H1 (cell line): ENCODE results near the gene CLCF1. TPM values are rescaled to one million over a fixed set of nuclear protein-coding genes. Genes with fewer than 3 reads are reported as not detected.

Experiments used
- CTCF ChIA-PET: fragments of 300-600 bp; sonication (Branson Sonifier 250); formaldehyde crosslinking; loops from one replicate; lab custom pipeline; 2021; ENCODE audit not compliant: partially characterized antibody; lab: Charles Lee
- POLR2A ChIA-PET: fragments of 300-600 bp; sonication (Branson Sonifier 250); formaldehyde crosslinking; loops from one replicate; lab custom pipeline; 2021; ENCODE audit warnings: inconsistent platforms; ENCODE audit not compliant: partially characterized antibody; lab: Charles Lee
- DNase-seq, 2 experiments: peaks; one replicate each; pipeline versions ENCODE4 v3.0.0 to v3.0.0-alpha.2; 2010 to 2022; ENCODE audit warnings: low spot score in 2 of 2, low read depth in 1 of 2, mixed read lengths in 1 of 2
- FAIRE-seq: peaks from 2 replicates; lab custom pipeline; 2011; peaks lifted over from hg19 to GRCh38; lab: Jason Lieb, UNC
- H2AFZ ChIP-seq: 2 replicates; pipeline ENCODE4 v1.8.1; 2012; ENCODE audit warnings: low read length, inconsistent platforms
- H2AK5ac ChIP-seq: 2 replicates; pipeline ENCODE4 v1.6.1; 2013; ENCODE audit warnings: low read depth, low read length
- H2BK120ac ChIP-seq: replicated peaks from 2 replicates; pipeline ENCODE3; 2013; ENCODE audit warnings: low read depth, low read length, inconsistent platforms
- H2BK12ac ChIP-seq: 2 replicates; pipeline ENCODE4 v1.6.1; 2013; ENCODE audit warnings: low read depth, low read length
- H2BK15ac ChIP-seq: 2 replicates; pipeline ENCODE4 v1.6.1; 2013; ENCODE audit warnings: low read length
- H2BK20ac ChIP-seq: 2 replicates; pipeline ENCODE4 v1.6.1; 2013; ENCODE audit warnings: low read length
- H2BK5ac ChIP-seq: 2 replicates; pipeline ENCODE4 v1.6.1; 2013; ENCODE audit warnings: low read depth, low read length
- H3K14ac ChIP-seq: 2 replicates; pipeline ENCODE4 v1.6.1; 2013; ENCODE audit warnings: inconsistent platforms; ENCODE audit not compliant: insufficient read length
- H3K18ac ChIP-seq: 2 replicates; pipeline ENCODE4 v1.6.1; 2013; ENCODE audit warnings: low read length; ENCODE audit errors: extremely low read depth
- H3K23ac ChIP-seq: 2 replicates; pipeline ENCODE4 v1.6.1; 2013; ENCODE audit warnings: inconsistent platforms; ENCODE audit not compliant: insufficient read length
- H3K23me2 ChIP-seq: 2 replicates; pipeline ENCODE4 v1.6.1; 2013; ENCODE audit warnings: low read depth, low read length
- H3K27ac ChIP-seq: 2 replicates; pipeline ENCODE4 v1.6.1; 2011; ENCODE audit warnings: low read depth, low read length, inconsistent platforms
- H3K27me3 ChIP-seq, 4 experiments: replicated peaks in 1 of 4; 1 replicate in 1 of 4; 2 replicates in 3 of 4; pipeline versions ENCODE4 v1.6.1 to v1.8.1; 2011 to 2013; ENCODE audit warnings: low read length in 3 of 4, mild to moderate bottlenecking in 3 of 4, inconsistent platforms in 2 of 4, mixed read lengths in 2 of 4, moderate library complexity in 1 of 4; ENCODE audit not compliant: control insufficient read depth in 3 of 4, insufficient read depth in 3 of 4; ENCODE audit errors: extremely low read depth in 1 of 4
- H3K36me3 ChIP-seq, 4 experiments: 2 replicates each; pipeline versions ENCODE4 v1.6.1 to v1.8.1; 2011 to 2013; ENCODE audit warnings: mild to moderate bottlenecking in 4 of 4, low read length in 3 of 4, moderate library complexity in 2 of 4, control low read depth in 1 of 4, inconsistent platforms in 1 of 4; ENCODE audit not compliant: insufficient read depth in 4 of 4, control insufficient read depth in 2 of 4
- H3K4ac ChIP-seq: replicated peaks from 2 replicates; pipeline ENCODE3; 2013; ENCODE audit warnings: low read length, low read depth, mixed read lengths, inconsistent platforms; ENCODE audit not compliant: insufficient read length
- H3K4me1 ChIP-seq, 4 experiments: replicated peaks in 1 of 4; 1 replicate in 1 of 4; 2 replicates in 3 of 4; pipeline versions ENCODE4 v1.6.1 to v1.8.1; 2011 to 2013; ENCODE audit warnings: low read length in 3 of 4, inconsistent platforms in 2 of 4, mixed read lengths in 1 of 4; ENCODE audit not compliant: insufficient read depth in 4 of 4, control insufficient read depth in 3 of 4
- H3K4me2 ChIP-seq, 2 experiments: 2 replicates each; pipeline versions ENCODE4 v1.6.1 to v1.8.1; 2011 to 2013; ENCODE audit warnings: low read depth in 2 of 2, low read length in 2 of 2, control low read depth in 1 of 2, inconsistent platforms in 1 of 2, mild to moderate bottlenecking in 1 of 2; ENCODE audit not compliant: insufficient read depth in 1 of 2
- H3K4me3 ChIP-seq, 4 experiments: fragments of 200-600, 300-600 bp in 1 of 4; sonication (generic), shearing (Covaris generic), sonication (Bioruptor Twin) in 1 of 4; 2 replicates each; pipeline versions ENCODE4 v1.5.1 to v1.8.1; 2011 to 2016; ENCODE audit warnings: low read length in 4 of 4, low read depth in 3 of 4, control low read depth in 2 of 4, inconsistent platforms in 2 of 4, mild to moderate bottlenecking in 2 of 4, mixed read lengths in 1 of 4, moderate library complexity in 1 of 4; ENCODE audit not compliant: insufficient read depth in 2 of 4; ENCODE audit errors: extremely low read depth in 1 of 4
- H3K56ac ChIP-seq: replicated peaks from 2 replicates; pipeline ENCODE3; 2013; ENCODE audit warnings: low read depth, mild to moderate bottlenecking, mixed read lengths, low read length, inconsistent platforms; ENCODE audit not compliant: insufficient read length
- H3K79me1 ChIP-seq: 2 replicates; pipeline ENCODE4 v1.6.1; 2013; ENCODE audit warnings: low read depth, low read length, control low read depth
- H3K79me2 ChIP-seq, 2 experiments: 2 replicates each; pipeline versions ENCODE4 v1.6.1 to v1.8.1; 2012 to 2013; ENCODE audit warnings: low read length in 2 of 2, mild to moderate bottlenecking in 2 of 2, inconsistent platforms in 1 of 2; ENCODE audit not compliant: insufficient read depth in 2 of 2, control insufficient read depth in 1 of 2
- H3K9ac ChIP-seq, 4 experiments: replicated peaks in 1 of 4; 1 replicate in 1 of 4; 2 replicates in 3 of 4; pipeline versions ENCODE4 v1.6.1 to v1.8.1; 2011 to 2013; ENCODE audit warnings: low read depth in 3 of 4, low read length in 3 of 4, control low read depth in 2 of 4, mild to moderate bottlenecking in 2 of 4, moderate library complexity in 2 of 4, inconsistent platforms in 1 of 4; ENCODE audit errors: extremely low read depth in 1 of 4
- H3K9me3 ChIP-seq, 2 experiments: 2 replicates each; pipeline versions ENCODE4 v1.6.1 to v1.8.1; 2012 to 2013; ENCODE audit warnings: mild to moderate bottlenecking in 2 of 2, moderate library complexity in 2 of 2, control low read depth in 1 of 2, inconsistent platforms in 1 of 2, low read depth in 1 of 2, low read length in 1 of 2, mixed read lengths in 1 of 2; ENCODE audit not compliant: insufficient read depth in 2 of 2
- H4K20me1 ChIP-seq, 2 experiments: replicated peaks in 1 of 2; 2 replicates each; pipeline versions ENCODE3 to v1.8.1; 2011 to 2013; ENCODE audit warnings: inconsistent platforms in 2 of 2, low read length in 2 of 2, mild to moderate bottlenecking in 1 of 2; ENCODE audit not compliant: insufficient read depth in 2 of 2, control insufficient read depth in 1 of 2
- H4K5ac ChIP-seq: 2 replicates; pipeline ENCODE4 v1.6.1; 2013; ENCODE audit warnings: low read length, low read depth, mixed read lengths, inconsistent platforms; ENCODE audit not compliant: insufficient read length
- H4K8ac ChIP-seq: 2 replicates; pipeline ENCODE4 v1.8.0; 2013; ENCODE audit warnings: mild to moderate bottlenecking, moderate library complexity, low read length, inconsistent platforms; ENCODE audit not compliant: insufficient read depth; ENCODE audit errors: extremely low read depth
- H4K91ac ChIP-seq: replicated peaks from 2 replicates; pipeline ENCODE3; 2013; ENCODE audit warnings: low read length, mixed read lengths, inconsistent platforms; ENCODE audit not compliant: insufficient read length
- E2F6 ChIP-seq: IDR thresholded peaks from 2 replicates; pipeline ENCODE4 v1.6.1; 2012; ENCODE audit warnings: inconsistent platforms
- POLR2AphosphoS5 ChIP-seq: IDR thresholded peaks from 2 replicates; pipeline ENCODE4 v1.6.1; 2011; ENCODE audit warnings: low read depth, low read length
- TCF12 ChIP-seq: IDR thresholded peaks from 2 replicates; pipeline ENCODE4 v1.6.1; 2011; ENCODE audit warnings: low read depth, mild to moderate bottlenecking, low read length
- WGBS, 2 experiments: shearing (Covaris generic) in 1 of 2; methylation state at CpG; one replicate each; pipeline versions ENCODE4 v1.1.6 to v1.1.7; 2013 to 2015; ENCODE audit warnings: low lambda C conversion rate in 2 of 2, mixed read lengths in 2 of 2, inconsistent platforms in 1 of 2, low coverage in 1 of 2, missing lambda C conversion rate in 1 of 2; ENCODE audit not compliant: insufficient replicate concordance in 2 of 2, insufficient coverage in 1 of 2, insufficient read length in 1 of 2; ENCODE audit errors: extremely low coverage in 1 of 2, missing lambda C conversion rate in 1 of 2; 5-methylcytosine and 5-hydroxymethylcytosine counted together
- polyA plus RNA-seq, 7 experiments: library from polyadenylated mRNA; depleted of rRNA in 3 of 7; stranded (reverse) in 5 of 7; unstranded in 2 of 7; fragments of >200 nt in 5 of 7; fragments of 200-250 nt in 2 of 7; gene quantifications; 1 replicate in 5 of 7; 2 replicates in 1 of 7; 4 replicates in 1 of 7; pipeline versions ENCODE4 v1.2.1 to v1.2.3, GENCODE V29; 2011 to 2013; ENCODE audit warnings: missing spikeins in 2 of 7, mixed read lengths in 2 of 7
- total RNA-seq: library from RNA; stranded (reverse); fragmentation: NEBNext Ultra II Directional; extraction: Animal tissue kit (Norgen Biotek cat#: 25700); gene quantifications from 2 replicates; pipeline ENCODE4 v1.2.1, GENCODE V29; 2021

The CLCF1 gene
- total and polyA plus RNA-seq, 2 of the 8 experiments (the other 6 are each of a cell fraction or from before 2014, with no cell fraction given), result 0.32 to 1.2 TPM

DNA sequence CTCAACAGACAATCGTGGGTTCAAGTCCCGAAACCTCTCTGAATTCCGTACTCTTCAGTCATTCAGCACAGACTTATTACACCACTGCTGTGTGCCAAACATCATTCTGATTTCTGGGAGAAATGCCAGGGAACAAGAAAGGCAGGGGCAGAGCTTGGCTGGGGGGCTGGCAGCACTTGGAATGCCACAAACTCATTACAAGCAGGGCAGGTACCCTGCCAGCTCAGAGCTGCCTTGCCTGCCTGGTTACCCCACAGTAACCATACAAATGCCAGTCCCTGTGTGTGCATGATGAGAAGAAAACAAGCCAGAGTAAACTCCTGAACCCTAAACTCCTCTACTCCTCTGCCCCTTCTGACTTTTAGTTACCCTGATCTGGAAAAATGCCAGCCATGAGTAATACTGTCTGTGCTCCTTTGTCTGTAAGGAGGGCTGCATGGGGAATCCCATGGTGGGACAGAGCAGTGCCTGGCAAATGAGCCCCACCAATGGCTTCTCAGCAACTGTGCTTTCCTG lies 11.5 kb upstream of the CLCF1 start:
- 0 out of 2 replicates have a peak overlapping the region, but pooled peaks have one; percentile 16 for H2BK15ac ChIP-seq
- H2BK20ac ChIP-seq, result no peak overlapping the region
- no peak for FAIRE-seq
- H2AFZ ChIP-seq, result no peak overlapping the region
- H4K20me1 ChIP-seq, result peaks cover 0 to 2% of the 10 kb centered on the region in 2 experiments
- no peak overlapping the region for H3K56ac ChIP-seq
- DNase-seq, result no peak
- H3K18ac ChIP-seq, result no peak overlapping the region
- H3K36me3 ChIP-seq, result no peaks in the 10 kb centered on the region
- H3K14ac ChIP-seq, result no peak overlapping the region
- H2BK5ac ChIP-seq, result no peak overlapping the region
- no peaks in the 10 kb centered on the region for H3K23me2 ChIP-seq
- H4K8ac ChIP-seq, result no peak overlapping the region
- H3K4me1 ChIP-seq, result peaks cover 0 to 4% (median 3%) of the 10 kb centered on the region in 4 experiments; a peak in 3 of 7 replicates
- H3K79me1 ChIP-seq, result no peaks in the 10 kb centered on the region
- no peak overlapping the region for H2AK5ac ChIP-seq
- WGBS, 2 experiments, result 86% methylated on average over 3 of the region's 3 CpGs; no CpG with 5 or more reads in 1 of the 2 experiments
- no peak overlapping the region for H3K9ac ChIP-seq
- no peak overlapping the region for H3K4me2 ChIP-seq
- H3K27me3 ChIP-seq, result peaks cover 0 to 11% (median 6%) of the 10 kb centered on the region in 4 experiments; a peak in 4 of 7 replicates
- H3K9me3 ChIP-seq, result no peaks in the 10 kb centered on the region
- H4K91ac ChIP-seq, result no peak overlapping the region
- H3K4ac ChIP-seq, result no peak overlapping the region
- no peak overlapping the region for H3K4me3 ChIP-seq
- H3K23ac ChIP-seq, result no peak overlapping the region
- H4K5ac ChIP-seq, result no peak overlapping the region
- ChIA-PET POLR2A (interaction anchor here (1.0 kb wide), 1 partner anchor 24 kb away, joined by 3 read pairs; no protein-coding TSS in a partner anchor), CTCF (interaction anchor here (1.4 to 34.8 kb wide), 6 partner anchors 12 to 123 kb away, joined by 4 to 1305 read pairs (median 22); partner anchors contain the start of genes CLCF1, POLD4 and SSH3)
- H3K79me2 ChIP-seq, result no peaks in the 10 kb centered on the region
- H2BK120ac ChIP-seq, result no peak overlapping the region
- H2BK12ac ChIP-seq, result no peak overlapping the region
- no peak overlapping the region for H3K27ac ChIP-seq
- TF ChIP-seq POLR2AphosphoS5 (no peak), TCF12 (no peak), E2F6 (no peak)
- TF ChIP-seq, all 59 proteins: peak for 0
